ENCODE results near the gene TOMM22.

The TOMM22 gene

DNA sequence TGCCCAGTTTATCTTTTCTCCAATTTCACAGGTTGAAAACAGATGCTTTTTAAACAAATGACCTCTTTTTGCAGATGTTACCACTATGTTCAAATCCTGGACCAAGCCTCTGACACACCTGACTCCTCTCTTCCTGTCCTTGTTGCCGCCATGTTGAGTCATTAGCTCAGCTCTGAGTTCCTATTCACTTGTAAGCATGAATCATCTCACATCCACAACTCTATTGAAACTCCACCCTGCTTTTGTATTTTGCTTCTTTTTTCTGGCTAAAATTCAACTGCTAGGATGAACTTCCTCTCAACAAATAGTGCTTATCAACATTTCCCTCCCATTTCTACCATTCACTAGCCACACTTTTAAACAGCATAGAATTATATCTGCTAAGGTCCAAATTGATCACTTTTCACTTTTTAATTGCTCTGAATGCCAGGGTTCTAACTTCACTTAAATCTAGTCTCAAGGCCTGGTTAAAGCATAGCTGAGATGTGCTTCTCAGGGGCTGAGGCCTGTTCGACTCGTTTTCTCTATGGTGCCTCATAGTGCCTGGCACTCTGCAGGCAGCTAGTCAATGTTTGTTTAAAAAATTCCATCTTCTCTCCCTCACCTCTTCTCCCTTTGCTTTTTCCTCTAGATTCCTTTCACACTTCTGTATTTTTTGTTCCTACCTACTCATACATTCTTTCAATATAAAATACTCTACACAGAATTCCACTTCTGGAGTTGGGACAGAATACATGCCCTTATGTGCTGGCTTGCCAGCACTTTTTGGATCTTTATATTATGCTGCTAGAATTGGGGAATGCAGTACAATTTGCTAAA, 15.1 kb downstream of the TOMM22 start:
- peak; percentile 33 for DNase-seq

DNA sequence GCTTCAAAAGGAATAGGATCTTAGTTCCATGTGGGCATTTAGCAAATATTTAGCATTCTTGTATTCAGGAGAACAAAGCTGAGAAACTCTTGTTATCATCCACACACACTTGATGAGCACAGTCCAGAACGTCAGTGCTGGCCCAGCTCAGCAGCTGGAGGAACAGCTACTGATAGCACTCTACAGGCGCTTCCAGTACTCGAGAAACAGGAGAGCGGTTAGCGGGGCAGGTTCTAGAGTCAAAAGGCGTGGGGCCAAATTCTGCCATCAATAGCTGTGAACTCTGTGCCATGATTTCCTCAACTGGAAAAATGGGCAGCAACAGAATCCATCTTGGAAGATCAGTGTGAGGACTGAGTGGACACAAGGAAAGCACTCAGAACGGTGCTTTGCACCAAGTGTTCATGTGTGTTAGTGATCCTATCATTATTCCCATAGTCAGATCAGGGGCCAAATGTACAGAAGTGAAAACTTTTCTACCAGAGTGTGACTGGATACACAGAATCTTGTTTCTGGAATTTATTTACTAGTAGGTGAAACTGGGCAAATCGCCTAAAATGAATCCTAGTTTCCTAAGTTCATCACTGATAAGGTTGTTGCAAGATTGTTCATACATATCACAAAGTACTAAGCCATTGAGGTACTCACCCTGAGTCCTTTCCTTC, 15.8 kb downstream of the TOMM22 start:
- no peak for DNase-seq

DNA sequence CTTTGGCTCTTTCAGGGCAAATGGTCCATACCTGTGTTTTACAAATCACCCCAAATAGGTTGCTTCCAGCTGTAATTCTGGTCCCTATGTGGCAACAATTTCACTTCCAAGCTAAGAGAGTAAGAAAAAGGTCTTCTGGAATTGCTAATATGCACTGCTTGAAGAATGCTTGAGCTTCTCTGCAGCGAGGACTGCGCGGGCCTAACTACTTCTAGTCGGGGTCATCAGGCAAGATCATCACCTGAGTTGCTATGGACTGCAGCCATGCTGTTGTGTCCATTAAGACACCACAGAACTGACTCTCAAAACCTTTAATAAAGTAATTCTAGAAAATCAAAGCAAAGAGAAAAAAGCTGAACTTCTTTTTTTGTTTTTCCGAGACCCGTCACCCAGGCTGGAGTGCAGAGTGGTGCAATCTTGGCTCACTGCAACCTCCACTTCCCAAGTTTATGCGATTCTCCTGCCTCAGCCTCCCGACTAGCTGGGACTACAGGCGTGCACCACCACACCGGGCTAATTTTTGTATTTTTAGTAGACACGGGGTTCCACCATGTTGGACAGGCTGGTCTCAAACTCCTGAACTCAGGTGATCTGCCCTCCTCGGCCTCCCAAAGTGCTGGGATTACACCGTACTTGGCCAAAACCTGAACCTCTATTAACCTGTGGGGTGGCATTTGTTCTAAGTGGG, 16.8 kb downstream of the TOMM22 start:
- DNase-seq: no peak

DNA sequence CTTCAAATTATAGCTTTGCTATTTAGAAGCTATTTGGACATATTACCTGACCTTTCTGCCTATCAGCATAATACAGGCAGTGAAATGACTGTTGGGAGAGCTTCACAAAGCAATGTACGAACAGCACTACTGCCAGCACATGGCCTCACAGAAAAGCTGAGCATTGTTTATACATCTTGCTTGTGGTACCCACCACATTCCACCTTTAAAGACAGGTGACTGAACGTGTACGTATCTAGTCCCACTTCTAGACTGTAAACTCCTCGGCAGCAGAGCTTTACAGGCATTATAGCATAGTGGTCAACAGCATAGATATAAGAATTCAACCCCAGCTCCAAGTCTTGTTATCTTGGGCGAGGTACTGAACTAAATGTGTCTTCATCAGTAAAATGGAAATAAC, 17.4 kb downstream of the TOMM22 start:
- no peak for DNase-seq

DNA sequence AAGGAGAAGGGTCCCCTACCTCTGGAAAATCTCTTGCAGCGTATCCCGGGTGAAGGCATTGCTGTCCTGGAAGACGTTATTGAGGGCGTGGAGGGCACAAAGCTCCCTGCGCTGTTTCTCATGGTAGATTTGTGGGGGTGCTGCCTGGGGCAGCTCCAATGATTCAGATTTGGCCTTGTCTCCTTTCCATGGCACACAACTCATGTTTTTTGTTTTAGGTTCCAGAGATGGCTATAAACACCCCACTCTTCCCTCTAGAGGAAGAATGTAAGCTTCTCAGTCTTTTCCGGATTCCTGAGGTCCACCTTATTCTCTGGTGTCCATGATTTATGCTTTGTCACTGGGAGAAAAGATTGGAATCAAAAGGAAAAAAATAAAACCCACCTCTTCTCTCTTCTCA, 18.0 kb downstream of the TOMM22 start:
- no peak for DNase-seq

DNA sequence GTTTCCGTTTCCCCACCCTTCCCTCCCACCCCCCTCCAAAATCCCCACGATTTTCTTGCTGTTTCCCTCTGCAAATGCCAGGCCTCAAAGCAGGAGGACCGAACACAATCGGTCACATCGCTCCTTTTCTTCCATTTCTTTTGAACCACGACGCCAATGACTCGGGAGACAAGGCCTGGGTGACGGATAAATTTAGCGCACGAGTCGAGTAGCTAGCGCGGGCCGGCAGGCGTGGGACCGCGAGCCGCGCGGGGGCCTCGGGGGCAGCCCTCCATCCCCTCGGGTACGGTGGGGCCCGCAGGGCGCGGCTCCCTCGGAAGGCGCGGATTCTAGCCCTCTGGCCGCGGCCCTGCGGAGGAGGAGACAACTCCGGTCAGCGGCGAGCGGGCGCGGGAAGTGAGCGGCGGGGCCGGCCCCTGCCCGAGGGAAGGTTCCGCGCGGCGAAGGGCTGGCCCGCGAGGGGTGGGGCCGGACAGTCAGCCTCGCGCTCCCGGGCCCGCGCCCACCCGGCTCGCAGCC, 18.6 kb downstream of the TOMM22 start:
- DNase-seq: peak; percentile 46

DNA sequence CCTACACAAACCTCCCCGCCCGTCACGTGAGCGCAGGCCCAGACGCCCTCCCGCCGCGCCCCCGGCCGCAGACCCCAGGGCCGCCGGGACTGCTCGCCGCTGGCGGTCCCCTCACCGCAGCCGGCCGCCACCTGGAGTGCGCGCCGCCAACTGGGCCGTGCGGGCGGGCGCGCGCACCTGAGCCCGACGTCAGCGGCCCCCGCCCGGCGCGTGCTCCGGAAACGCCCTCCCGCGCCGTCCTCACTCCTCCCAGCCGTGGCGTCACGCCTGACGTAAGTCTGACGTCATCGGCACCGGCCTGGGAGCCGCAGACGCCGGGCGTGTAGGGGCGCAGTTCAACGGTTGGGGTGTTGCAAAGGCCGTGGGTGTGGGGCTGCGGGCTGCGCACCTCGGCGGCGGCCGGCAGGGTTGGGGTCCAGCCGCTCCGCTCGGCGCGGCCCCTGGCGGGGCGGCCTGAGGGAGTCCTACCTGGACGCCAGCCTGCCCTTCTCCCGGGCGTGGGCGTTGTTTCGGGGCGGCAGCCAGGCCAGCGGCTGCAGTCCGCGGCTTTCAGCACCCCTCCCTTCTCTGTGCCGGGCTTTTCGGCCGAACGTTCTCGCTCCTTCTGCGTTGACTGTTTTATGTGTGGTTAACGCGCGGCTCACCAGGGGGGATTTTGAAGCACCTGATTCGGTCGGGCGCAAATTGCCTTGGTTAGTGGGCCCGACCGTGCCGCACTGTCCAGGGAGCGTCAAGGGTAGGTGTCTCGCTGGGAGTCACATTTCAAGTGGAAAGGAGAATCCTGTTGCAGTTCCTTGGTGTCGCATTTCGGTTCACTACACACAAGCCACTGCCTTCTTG, 19.3 kb downstream of the TOMM22 start, which contains the start of gene JOSD1:
TSS of gene JOSD1 (minus strand) at position 155 of the 840 bp plus-strand sequence. CDS start 956 bp downstream, outside the sequence.
- DNase-seq: peak; percentile 98

DNA sequence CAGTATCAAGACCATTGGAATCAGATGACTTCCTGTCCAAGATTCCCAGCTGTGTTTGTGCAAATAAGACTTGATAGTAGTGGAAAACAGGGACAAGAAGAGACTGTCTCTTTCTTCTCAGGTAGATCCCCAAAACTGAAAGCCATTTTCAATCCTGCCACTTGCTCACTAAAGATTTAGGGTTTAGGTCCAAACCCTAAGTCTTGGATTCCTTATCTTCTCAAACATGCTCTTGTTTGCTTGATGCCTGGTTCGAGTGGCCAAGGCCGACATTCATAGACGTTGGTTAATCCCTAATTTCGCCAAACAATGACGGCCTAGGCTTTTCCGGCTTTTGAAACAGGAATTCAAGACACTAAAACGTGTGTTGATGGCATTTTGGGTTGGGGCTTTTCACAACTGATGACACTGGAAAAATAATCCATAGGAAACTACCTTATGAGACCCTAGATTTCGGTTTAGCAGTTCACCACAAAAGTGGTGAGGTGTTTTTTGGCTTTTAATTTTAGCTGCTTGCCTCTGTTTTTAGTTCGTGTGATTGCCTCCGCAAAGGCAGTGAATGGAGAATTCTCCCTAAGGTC, 23.0 kb downstream of the TOMM22 start:
- no peak for DNase-seq

DNA sequence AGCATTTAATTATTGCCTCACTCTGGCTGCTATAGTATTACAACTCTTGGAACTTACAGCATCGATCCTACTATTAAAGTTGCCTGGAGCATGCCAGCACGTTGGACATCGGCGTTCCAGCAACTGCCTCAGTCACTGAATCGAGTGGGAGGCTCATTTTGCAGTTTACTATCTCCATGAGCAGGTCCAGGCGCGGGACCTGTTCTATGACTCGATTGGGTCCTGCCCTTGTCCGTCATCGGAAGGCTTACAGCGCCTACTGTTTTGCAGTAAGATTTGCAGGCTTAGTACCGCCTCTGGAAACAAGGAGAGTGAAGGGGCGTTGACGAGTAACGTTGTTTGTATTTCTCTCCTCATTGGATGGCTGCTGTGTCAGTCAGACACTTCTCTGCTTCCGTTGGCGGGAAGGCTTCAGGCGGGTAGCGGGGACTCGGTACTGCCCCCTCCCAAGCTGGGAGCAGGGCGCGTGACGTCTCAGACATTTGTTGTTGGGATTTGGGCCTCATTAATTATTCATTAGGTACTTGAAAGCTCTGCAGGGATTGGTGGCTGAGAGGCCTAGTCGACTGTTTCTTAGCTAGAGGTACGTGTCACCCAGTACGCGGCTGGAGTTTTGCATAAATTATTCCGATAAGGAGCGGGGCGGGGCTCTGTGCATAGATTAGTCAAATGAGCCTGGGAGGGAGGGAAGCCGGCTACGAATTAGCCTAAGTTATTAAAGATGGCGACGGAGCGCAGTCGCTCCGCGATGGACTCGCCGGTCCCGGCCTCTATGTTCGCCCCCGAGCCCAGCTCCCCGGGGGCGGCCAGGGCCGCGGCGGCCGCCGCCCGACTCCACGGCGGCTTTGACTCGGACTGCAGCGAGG, 23.7 kb downstream of the TOMM22 start, which contains the start of gene GTPBP1:
TSS of gene GTPBP1 (plus strand) at position 710 of the 866 bp plus-strand sequence. CDS start at position 722, 12 bp downstream.
- peak; percentile 100 for DNase-seq

DNA sequence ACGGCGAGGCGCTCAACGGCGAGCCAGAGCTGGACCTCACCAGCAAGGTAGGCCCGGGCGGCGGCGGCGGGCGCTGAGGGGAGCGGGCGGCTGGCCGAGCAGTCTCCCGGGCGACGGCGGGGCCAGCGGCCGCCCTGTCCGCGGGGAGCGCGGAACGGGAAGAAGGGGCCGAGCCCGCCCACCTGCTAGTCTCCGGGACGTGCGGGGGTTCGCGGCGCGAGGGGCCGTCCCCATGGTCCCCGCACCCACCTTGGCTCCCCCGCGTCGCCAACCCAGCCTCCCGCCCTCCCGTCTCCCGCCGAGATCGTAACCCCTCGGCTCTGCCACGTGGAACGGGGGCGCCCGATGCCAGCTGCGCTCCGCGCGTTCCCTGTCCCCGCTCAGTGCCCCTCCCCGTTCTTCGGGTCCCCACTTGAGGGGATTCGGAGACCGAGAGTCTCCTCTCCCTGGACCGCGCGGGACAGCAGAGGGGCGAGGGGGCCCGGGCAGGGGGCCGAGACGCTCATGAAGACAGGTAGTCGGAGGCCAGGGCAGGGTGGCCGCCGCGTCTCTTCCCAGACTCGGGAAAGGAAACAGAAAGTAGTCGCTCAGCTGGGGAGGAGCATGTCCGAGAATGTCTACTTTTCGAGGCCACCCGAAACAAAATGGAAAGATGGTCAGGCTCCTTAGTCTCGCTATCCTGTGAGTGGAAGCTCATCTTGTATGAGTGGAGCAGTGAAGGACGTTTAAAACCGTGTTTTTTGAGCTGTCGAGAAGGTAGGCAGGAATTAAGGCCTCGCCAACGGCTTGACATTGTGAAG, 24.5 kb downstream of the TOMM22 start:
- DNase-seq: peak; percentile 41

DNA sequence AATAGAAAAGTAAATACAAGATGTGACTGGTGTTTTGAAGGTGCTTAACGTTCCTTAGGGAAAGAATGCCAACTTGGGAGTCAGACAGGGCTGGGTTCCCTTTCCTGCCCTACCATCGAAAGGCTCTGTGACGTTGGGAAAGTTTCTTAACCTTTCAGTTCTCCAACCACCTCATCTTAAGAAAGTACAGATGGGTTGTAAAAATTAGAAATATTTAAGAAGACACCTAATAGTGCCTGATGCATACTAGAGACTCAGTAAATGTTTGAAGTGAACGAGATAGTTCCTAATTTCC, 25.1 kb downstream of the TOMM22 start:
- DNase-seq: no peak

DNA sequence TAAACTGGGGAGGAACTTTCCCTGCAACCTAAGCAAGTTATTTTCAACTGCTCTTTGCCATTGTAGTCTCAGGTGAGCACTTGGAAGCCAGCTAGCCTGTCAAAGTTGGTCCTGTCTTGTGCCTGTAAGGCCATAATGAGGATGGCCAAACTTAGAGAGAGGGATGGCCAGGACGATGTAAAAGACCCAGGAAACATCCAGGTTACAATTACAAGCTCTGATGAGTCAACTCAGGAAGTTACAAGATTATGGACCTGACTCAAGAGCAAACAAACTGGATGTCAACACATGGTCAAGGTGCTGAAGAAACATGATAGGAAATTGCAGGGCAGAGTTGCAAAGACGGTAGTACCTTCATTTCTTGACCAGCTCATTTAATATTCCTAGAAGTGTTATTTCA, 25.6 kb downstream of the TOMM22 start:
- DNase-seq: no peak

DNA sequence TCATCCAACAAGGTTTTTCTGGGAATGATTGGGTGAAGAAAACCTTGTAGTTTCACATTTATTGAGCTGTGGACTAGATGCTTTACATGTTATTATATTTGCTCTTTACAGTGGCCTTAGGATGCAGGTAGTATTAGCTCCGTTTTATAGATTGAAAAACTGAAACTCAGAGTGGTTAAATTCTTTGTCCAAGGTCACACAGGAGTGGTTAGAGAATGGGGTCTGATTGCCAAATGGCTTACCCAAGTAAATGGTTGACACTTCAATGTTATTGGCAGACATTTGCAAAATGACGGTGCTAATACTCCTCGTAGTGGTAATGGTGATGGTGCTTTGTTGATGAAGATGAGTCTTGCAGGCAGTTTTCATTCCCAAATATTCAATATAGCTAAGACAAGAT, 26.2 kb downstream of the TOMM22 start:
- DNase-seq: no peak

DNA sequence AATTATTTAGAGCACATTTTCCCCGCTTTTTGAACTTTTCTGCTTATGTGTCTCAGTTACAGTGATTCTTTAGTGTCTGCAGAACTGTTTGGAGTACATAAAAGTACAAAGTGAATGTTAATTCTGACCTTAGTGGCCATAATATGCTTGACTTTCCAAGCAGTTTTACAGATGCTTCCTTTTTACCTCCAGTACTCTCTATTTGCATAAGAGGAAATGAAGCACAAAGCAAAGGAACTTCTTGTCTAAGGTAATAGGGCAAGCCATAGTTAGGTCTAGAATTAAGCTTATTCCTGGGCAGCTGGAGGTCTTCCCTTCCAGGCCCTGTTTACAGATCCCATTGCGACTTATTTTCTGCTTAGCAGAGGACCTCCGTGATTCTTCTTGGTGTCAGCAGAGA, 27.5 kb downstream of the TOMM22 start:
- DNase-seq: no peak

DNA sequence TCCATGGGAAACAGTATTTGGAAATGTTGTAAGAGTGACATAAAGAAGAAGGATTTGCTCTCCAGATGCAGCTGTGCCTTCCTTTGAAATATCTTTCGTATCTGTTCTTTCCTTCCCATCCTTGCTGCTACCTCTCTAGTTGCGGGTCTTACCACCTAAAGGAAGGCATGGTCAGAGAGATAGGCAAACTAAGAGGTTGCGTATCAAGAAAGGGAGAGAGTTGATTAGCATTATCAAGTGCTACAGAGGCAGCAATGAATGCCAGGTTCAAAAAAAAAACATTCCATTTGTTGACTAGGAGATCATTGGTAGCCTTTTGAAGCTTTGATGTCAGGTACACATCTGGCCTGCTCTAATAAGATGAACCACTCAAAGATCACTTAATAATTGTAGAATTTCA, 28.6 kb downstream of the TOMM22 start:
- DNase-seq: no peak

DNA sequence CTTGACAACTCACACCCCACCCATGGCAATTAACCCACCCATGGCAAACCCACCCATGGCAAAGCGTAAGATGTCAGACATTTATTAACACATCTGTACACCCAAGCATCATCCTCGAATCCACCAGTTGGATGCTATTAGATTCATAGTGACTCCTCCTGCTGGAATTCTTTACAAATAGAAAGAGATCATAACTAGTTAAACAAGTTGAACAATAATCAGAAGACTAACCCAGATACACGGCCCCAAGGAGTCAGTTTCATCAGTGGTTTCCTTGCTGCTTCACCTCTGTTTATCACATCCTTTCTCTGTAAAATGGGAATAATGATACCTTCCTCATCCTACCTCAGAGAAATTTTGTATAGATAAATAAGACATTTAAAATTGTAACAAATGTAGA, 29.1 kb downstream of the TOMM22 start:
- no peak for DNase-seq

DNA sequence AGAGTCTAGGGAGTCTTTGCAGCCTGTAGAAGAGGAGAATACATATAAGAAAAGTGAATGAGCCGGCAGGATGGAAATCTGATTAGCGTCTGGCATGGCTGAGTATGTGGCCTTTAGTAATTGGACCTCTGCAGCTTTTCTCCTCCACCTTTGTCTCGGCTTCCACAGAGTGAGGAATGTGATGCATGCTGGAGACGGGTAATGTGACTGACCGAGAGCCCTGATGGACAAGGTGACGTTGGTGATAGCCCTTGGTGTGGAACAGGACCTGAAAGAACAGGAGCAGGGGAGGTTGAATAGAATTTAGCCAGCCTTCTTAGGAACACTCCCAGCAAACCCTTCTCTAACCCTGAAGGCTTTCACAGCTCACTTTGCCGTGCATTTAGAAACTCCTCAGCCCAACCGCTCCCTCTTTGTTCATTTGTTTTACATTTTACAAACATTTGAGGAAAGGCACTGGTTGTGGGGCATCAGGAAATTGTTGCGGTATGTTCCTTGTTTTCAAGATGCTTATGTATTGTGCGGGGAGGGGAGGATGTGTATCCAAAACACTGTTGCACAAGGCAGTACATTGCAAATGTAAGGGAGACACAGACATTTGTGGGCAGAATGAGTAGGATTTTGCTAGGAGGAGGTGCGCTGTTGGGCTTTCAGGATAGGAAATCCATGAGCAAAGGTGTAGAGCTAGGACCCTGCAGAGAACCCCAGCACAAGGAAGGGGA, 30.9 kb downstream of the TOMM22 start:
- no peak for DNase-seq

DNA sequence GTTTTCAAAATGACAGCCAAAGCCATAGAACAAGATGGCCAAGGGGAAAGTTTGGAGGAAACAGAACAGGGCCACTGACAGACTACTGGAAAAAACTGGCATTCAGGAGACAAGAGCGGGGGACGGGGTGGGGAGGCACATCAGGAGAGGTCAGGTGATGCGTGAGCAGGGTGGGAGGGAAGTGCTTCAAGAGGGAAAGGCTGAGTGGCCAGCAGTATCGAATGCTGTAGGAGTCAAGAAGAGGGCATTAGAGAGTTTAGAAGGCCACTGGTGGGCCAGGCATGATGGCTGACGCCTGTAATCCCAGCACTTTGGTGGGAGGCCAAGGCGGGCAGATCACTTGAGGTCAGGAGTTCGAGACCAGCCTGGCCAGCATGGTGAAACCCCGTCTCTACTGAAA, 32.2 kb downstream of the TOMM22 start:
- DNase-seq: no peak

DNA sequence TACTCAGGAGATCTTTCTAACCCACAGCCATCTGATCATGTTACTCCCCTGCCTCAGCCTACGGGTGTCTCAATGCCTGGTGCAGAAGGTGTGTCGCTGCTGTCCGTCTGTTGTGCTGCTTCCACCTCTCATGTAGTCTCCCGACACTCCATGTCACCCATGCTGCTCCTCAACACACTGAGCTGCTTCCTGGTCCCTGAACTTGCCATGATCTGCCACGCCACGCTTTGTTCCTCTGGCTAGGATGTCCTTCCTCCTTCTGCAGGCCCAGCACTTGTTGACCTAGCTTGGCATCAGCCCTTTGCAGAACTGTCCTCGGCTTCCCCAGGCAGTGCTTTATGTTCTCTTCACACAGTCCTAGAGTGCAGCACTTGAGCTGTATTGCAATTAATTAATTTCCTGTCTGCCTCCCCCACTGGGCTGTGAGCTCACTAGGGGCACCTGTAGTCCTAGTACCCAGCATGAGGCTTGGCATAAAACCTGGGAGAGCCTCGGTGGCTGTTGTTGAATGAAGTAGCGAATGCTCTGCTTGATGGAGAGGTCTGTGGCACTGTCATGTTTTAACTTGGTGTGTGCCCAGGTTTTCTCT, 33.5 kb downstream of the TOMM22 start:
- DNase-seq: no peak

Measured in CD4-positive, alpha-beta T cell treated with Interleukin-17A for 1 hour (primary cell).